HG03442 (cell line): ENCODE results near the gene CBLN3.
A peak's percentile ranks its signal among the peaks of the same experiment; 100 is the strongest.
"Not testable (repeated sequence)": the region's sequence is repeated elsewhere in the genome, so short reads cannot be mapped to it uniquely, and the experiment has no call there.

Experiments
- ATAC-seq: cut with Tn5 transposase; IDR thresholded peaks from one replicate; pipeline ENCODE4 v1.9.1; 2021; ENCODE audit warnings: mild to moderate bottlenecking, moderate library complexity; ENCODE audit not compliant: unreplicated experiment

The CBLN3 gene

GRCh38 chr14:24429395-24430142 lies at the start of gene CBLN3, which contains the start of gene KHNYN:
TSS of gene CBLN3 (minus strand) at chr14:24429668. CDS start at chr14:24429054, 614 bp downstream.
TSS of gene KHNYN (plus strand) at chr14:24429954. CDS start at chr14:24430731, 777 bp downstream.
- peak; percentile 82 for ATAC-seq

- ATAC-seq: no peak
Observed at GRCh38 chr14:24475261-24475660, 45.8 kb upstream of the CBLN3 start.

- ATAC-seq: no peak
Observed at GRCh38 chr14:24473211-24473610, 43.7 kb upstream of the CBLN3 start.

- not testable (repeated sequence) for ATAC-seq
Observed at GRCh38 chr14:24470450-24470849, 41.0 kb upstream of the CBLN3 start.

GRCh38 chr14:24465805-24466204 lies 36.3 kb upstream of the CBLN3 start:
- no peak for ATAC-seq

GRCh38 chr14:24465368-24465767 lies 35.9 kb upstream of the CBLN3 start:
- no peak for ATAC-seq

- ATAC-seq: no peak
Observed at GRCh38 chr14:24463884-24464785, 34.7 kb upstream of the CBLN3 start.

- ATAC-seq: peak; percentile 57
Observed at GRCh38 chr14:24463017-24463883, 33.8 kb upstream of the CBLN3 start.

- ATAC-seq: no peak
Observed at GRCh38 chr14:24461336-24461735, 31.9 kb upstream of the CBLN3 start.

GRCh38 chr14:24459331-24459730 lies 29.9 kb upstream of the CBLN3 start:
- ATAC-seq: no peak

GRCh38 chr14:24458736-24459135 lies 29.3 kb upstream of the CBLN3 start:
- ATAC-seq: no peak

- no peak for ATAC-seq
Observed at GRCh38 chr14:24456980-24457379, 27.5 kb upstream of the CBLN3 start.

GRCh38 chr14:24450828-24451227 lies 21.4 kb upstream of the CBLN3 start:
- not testable (repeated sequence) for ATAC-seq

- ATAC-seq: no peak
Observed at GRCh38 chr14:24443053-24443665, 13.7 kb upstream of the CBLN3 start.

- ATAC-seq: peak; percentile 93
Observed at GRCh38 chr14:24442240-24443052, 13.0 kb upstream of the CBLN3 start, which contains the start of gene SDR39U1. TSS of gene SDR39U1 (minus strand) at chr14:24442776. CDS start at chr14:24442769, 7 bp downstream.

- no peak for ATAC-seq
Observed at GRCh38 chr14:24441904-24442239, 12.4 kb upstream of the CBLN3 start.

GRCh38 chr14:24441485-24441884 lies 12.0 kb upstream of the CBLN3 start:
- no peak for ATAC-seq

- no peak for ATAC-seq
Observed at GRCh38 chr14:24440606-24441399, 11.3 kb upstream of the CBLN3 start.
